DMS 273 (cell line): ENCODE results near the gene CPM.

Source experiments
- DNase-seq: peaks from one replicate; lab custom pipeline; 2025; ENCODE audit not compliant: unreplicated experiment; lab: John Stamatoyannopoulos, UW

The CPM gene

DNA sequence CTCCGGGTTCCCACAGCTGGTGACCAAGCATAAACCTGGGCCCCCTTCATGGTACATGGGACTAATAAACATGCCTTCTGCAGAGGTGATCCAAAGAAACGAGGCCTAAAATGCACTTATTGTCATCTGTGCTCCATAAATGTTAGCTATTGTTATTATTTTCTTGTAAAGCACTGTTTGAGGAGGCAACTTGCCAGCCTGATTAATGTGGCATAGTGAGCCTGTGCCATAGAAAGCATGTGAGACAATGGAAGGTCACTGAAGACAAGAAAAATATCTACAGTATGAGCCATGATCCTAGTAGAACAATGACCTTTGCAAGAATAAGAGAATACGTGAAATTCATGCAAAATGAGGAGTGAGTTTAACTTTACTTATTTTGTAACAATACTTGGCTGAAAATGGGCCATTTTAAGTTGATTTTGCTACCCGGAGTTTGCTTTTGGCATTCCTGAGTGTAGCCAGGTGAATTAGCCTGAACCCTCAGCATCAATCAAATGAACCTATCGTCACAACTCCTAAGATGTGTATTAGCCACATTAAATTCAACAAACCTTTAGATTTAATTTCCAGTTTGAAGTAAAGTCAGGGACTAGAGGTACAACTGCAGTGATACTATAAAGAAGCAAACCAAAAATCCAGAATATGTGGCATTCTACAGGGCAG, 52.2 kb downstream of the CPM start:
- DNase-seq, result no peak

DNA sequence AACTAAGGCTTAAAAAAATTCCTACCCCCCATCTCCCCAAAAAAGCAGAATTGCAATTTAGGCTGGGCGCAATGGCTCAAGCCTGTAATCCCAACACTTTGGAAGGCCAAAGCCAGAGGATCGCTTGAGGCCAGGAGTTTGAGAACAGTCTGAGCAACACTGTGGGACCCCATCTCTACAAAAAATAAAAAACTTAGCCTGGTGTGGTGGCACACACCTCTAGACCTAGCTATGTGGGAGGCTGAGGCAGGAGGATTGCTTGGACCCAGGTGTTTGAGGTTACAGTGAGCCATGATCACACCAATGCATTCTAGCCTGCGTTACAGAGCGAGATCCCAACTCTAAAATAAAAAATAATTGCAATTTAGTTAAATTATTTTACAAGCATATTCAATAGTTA, 54.1 kb downstream of the CPM start:
- DNase-seq, result no peak

DNA sequence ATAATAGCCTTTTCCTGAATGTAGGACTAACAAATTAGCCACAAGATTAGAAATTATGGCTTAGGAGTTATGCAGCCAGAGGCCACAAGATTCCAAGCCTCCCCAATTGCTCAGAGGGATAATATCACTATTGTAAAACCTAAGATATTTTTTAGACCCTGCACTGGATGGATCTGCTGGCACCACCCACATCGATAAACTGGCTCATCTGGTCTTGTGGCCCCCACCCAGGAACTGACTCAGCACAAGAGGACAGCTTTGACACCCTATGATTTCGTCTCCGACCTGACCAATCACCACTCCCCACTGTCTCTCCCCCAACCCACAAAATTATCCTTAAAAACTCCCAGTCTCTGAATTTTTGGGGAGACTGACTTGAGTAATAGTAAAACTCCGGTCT, 54.7 kb downstream of the CPM start:
- DNase-seq, result no peak

DNA sequence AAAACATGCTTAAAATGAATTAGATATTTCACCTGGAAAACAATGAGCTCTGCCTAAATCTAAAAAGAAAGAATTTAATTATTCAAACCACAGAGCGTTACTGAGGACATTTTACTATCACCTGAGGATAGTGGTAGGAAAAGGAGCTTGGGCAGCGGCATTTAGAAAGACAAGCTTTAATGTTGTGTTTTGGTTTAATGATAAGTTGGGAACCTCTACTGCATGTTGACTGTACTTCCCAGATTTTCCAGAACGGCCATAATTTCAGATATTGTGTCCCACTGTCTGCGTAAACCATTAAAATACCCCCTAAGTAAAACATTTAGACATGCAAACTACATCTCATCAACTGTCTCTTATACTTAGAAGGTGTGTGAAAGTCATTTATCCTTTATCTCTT, 55.4 kb downstream of the CPM start:
- no peak for DNase-seq

GRCh38 chr12:68876461-68876860, 56.5 kb downstream of the CPM start:
- DNase-seq, result no peak

DNA sequence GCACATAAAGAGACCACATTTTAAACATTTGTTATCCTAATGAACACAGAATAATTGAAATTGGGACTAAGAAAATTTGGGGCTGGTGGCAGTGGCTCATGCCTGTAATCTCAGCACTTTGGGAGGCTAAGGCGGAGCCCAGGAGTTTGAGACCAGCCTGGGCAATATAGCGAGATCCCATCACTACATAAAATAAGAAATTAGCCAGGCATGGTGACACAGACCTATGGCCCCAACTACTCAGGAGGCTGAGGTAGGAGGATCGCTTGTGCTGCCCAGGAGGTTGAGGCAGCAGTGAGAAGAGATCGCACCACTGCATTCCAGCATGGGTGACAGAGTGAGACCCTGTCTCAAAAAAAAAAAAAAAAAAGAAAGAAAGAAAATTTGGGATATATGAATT, 59.7 kb downstream of the CPM start:
- DNase-seq, result no peak

DNA sequence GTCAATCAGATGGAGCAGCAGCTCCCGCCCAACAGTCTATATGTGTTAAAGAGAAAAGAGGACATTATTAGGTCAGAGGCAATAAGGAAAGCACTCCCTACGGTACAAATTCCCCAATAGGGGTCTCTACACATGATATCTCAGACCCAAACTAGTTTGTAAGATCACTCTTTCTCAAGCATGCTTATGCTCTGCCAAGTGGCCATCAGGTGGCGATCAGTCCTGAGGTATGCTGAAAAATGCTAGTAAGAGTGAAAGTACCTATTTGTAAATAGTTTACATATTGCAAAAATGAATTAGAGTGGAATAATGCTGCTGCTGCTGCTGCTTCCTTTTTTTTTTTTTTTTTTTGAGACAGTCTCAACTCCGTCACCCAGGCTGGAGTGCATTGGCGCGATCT, 61.0 kb downstream of the CPM start:
- DNase-seq, result peak; percentile 4

DNA sequence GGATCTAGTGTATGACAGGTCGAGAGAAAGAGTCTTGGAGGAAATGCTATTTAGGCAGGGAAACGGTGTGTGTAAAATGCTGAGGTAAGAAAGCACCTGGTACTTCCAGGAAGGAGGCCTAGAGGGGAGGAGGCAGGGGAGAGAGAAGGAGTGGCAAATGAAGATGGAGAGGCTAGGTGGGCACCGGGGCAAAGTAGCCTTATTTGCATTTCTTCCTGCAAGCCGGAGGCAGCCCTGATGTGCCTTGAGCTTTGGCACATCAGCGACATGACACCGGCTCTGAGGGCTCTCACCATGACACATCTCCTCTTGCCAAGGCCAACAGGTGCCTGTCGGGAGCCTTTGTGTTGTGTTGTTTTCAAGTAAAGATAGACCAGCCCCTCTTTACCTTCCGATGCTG, 61.6 kb downstream of the CPM start:
- no peak for DNase-seq

DNA sequence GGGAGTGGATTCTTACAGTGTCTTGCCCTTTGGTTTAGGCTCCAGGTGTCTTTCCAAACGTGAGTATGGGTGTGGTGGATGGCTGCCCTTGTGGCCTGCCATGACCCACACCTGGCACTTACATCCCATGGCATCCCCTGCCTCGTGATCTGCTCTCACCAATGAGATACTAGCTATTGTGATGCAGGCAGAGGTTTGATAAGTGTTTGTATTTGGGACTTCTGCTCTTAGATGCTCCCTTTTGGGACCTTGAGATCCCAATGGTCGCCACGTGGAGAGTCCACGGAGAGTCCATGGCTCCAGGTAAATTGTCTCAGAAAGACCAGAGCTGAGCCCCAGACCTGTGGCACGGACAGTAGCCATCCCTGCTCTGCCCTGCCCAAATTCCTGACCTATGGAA, 62.5 kb downstream of the CPM start:
- no peak for DNase-seq

DNA sequence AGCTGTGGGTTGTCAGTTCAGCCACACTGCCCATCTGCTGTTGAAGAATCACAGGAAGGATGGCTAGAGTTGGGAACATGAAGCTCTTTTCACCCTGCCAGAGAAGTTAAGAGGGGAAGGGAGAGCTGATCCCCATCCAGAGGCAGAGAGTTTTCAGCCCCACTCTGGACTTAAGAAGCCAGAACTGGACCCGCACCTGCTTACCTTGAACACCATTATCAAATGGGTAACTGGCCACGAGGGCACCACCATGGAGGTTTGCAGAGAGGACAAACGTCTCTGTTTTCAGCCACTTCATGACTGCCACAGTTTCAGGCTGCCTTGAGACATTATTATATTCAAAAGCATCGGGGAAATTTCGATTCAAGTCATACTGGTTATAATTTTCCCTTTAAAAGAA, 63.0 kb downstream of the CPM start:
- DNase-seq, result no peak

- DNase-seq, result no peak
These were observed 64.8 kb downstream of the CPM start for GRCh38 chr12:68868043-68868790.

GRCh38 chr12:68867606-68868005, 65.4 kb downstream of the CPM start:
- peak; percentile 54 for DNase-seq

DNA sequence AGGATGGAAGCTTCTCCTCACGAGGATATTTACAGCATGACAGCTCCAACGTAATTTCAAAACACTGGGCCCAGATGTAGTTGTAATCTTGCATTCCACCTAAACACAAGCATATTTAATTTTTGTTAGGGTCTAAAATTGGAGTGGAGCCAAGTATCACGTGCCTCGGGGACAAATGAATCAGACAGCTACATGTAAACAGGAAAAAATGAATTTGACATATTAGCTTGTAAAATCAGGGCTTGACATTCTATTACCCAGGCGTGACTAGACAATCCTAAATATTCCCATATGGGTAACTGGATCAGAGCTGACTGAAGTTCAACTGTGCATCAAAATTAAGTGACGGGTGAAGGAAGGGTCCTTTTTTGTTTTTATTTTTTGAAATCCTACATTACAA, 66.0 kb downstream of the CPM start:
- DNase-seq, result no peak

DNA sequence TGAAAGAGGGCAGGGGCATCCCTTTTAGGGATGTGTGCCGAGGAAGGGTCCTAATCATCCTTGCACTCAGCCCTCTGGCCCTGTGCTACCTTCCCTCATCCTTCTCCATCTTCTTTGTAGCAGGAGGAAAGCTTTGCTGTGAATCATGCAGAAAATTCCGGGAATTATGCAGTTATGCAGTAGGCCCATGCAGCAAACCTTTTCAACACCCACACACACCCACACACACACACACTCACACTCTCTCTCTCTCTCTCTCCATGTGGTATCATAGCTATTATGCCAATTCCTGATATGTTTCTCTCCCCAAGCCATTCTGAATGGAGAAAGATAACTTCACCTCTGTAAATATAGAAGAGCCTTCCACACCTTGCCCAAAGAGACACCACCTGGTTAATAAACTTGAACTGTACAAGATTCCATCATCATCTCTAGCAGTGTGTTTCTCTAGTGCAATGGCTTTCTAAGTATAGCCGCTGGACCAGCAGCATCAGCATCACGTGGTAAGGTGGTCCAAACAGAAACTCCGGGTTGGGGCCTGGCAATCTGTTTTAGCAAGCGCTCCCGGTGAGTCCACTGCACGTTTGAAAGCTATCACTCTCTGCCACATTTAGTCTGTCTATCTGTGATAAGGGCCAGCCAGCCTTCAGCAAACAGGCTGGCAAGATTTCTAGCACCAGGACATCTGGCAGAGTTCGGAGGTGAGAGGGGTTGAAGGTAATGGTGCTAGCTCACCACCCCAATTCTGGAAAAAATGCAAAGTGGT, 67.4 kb downstream of the CPM start:
- no peak for DNase-seq

DNA sequence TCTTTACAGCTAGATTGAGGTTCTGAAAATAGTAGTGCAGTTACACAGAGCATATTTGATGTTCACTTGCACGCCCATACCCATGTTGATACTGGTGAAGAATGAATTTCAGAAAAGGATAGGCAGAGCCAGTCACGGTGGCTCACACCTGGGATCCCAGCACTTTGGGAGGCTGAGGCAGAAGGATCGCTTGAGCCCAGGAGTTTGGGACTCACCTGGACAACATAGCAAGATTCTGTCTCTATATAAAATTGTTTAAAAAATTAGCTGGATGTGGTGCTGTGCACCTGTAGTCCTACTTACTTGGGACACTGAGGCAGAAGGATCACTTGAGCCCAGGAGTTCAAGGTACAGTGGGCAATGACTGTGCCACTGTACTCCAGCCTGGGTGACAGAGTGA, 68.4 kb downstream of the CPM start:
- DNase-seq, result no peak

GRCh38 chr12:68863886-68864454, 69.0 kb downstream of the CPM start:
- DNase-seq, result peak; percentile 63

DNA sequence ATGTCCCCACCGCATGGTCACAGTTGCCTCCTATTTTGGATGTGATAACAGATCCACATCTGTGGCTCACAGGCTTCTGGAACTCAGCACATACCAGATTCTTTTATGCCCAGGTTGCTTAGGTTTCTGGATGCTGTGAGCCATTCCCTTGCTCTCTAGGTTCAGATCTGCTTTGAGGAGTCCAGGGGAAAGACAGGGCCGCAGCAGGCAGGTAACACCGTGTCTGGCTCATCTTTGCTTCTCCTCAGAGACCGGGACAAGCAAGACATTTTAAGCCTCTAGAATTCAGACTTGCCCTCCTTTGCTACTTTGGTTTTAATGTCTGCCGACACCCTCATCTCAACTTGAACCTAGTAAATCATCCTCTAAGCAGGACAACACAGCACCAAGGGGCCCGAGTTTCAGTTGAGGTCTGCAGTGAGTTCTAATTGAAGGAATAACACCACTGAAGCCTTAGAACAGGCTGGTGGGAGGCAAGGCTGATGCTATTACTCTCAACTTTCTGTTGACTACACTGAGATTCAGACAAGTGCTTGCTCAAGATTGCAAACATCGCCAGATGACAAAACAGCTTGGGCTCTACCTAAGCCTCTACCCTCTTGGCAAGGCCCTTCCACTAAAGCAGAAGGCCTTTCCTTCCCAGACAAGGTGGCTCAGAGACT, 69.7 kb downstream of the CPM start:
- DNase-seq, result peak; percentile 71

DNA sequence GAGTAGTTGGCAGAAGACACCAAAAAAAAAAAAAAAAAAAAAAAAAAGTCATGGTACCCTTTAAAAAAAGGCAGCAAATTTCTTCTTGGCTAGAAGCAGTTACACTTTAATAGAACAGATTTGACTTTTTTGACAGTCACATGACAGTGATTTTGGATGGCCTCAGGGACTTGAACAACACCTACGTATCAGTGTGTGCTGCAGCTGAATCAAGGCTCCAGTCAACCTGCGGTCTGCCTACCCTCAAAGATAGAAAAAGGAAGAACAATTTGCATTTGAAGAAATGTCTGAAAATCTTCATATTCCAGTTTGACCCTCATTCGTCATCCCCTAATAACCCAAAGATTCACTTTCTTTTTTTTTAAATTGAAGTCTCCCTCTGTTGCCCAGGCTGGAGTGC, 71.1 kb downstream of the CPM start:
- DNase-seq, result no peak

GRCh38 chr12:68856510-68856909, 76.5 kb downstream of the CPM start:
- DNase-seq, result peak; percentile 91

DNA sequence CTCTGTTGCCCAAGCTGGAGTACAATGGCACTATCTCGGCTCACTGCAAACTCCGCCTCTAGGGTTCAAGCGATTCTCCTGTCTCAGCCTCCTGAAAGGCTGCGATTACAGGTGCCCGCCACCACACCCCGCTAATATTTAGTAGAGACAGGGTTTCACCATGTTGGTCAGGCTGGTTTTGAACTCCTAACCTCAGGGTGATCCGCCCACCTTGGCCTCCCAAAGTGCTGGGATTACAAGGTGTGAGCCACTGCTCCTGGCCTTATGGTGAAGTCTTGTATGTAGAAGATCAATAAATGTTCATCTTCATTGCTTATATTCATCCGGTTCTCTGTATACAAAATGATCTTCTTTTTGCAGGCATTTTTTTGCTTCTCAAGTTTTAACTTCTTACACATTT, 77.2 kb downstream of the CPM start:
- DNase-seq, result no peak

GRCh38 chr12:68855111-68855510, 77.9 kb downstream of the CPM start:
- DNase-seq, result no peak
